Activated naive CD4-positive, alpha-beta T cell treated with anti-CD3 and anti-CD28 coated beads, Interleukin-2, amount 10 ng/mL, durations not matched to agents 7 days and 5 days (primary cell): ENCODE measurements around the gene SLC22A15.

Source experiments
- CTCF ChIA-PET: fragments of 350-600 bp; sonication (Branson Sonifier 250); formaldehyde crosslinking; loops from one replicate; lab custom pipeline; 2021; ENCODE audit warnings: antibody characterized with exemption; lab: Charles Lee
- DNase-seq: peaks from one replicate; pipeline ENCODE4 v3.0.0-alpha.2; 2020
- H3K27ac Mint-ChIP-seq: one replicate; pipeline ENCODE4 v1.8.0; 2021; ENCODE audit warnings: mild to moderate bottlenecking, moderate library complexity, mixed read lengths
- H3K27me3 Mint-ChIP-seq: one replicate; pipeline ENCODE4 v1.8.0; 2021; ENCODE audit warnings: mild to moderate bottlenecking, mixed read lengths
- H3K36me3 Mint-ChIP-seq: one replicate; pipeline ENCODE4 v1.8.0; 2021; ENCODE audit warnings: mixed read lengths
- H3K4me1 Mint-ChIP-seq: one replicate; pipeline ENCODE4 v1.8.0; 2021; ENCODE audit warnings: mixed read lengths
- H3K4me3 Mint-ChIP-seq: one replicate; pipeline ENCODE4 v1.8.0; 2021; ENCODE audit warnings: mild to moderate bottlenecking, moderate library complexity, mixed read lengths
- H3K9me3 Mint-ChIP-seq: one replicate; pipeline ENCODE4 v1.8.0; 2021; ENCODE audit warnings: mixed read lengths

SLC22A15 gene

GRCh38 chr1:116111524-116112021, 135.3 kb downstream of the SLC22A15 start:
- no peak for DNase-seq
- H3K27ac Mint-ChIP-seq, result no peak overlapping the region
- CTCF ChIA-PET, result no interaction called here
- H3K4me3 Mint-ChIP-seq, result no peak overlapping the region
- H3K9me3 Mint-ChIP-seq, result no peaks in the 10 kb centered on the region
- no peaks in the 10 kb centered on the region for H3K4me1 Mint-ChIP-seq
- peaks cover 3% of the 10 kb centered on the region for H3K27me3 Mint-ChIP-seq
- no peaks in the 10 kb centered on the region for H3K36me3 Mint-ChIP-seq

GRCh38 chr1:116112388-116113140, 136.3 kb downstream of the SLC22A15 start:
- no peak for DNase-seq
- CTCF ChIA-PET, result no interaction called here
- H3K27me3 Mint-ChIP-seq, result peaks cover 3% of the 10 kb centered on the region
- H3K4me3 Mint-ChIP-seq, result no peak overlapping the region
- no peak overlapping the region for H3K27ac Mint-ChIP-seq
- H3K9me3 Mint-ChIP-seq, result no peaks in the 10 kb centered on the region
- no peaks in the 10 kb centered on the region for H3K4me1 Mint-ChIP-seq
- H3K36me3 Mint-ChIP-seq, result no peaks in the 10 kb centered on the region

GRCh38 chr1:116113615-116114014, 137.3 kb downstream of the SLC22A15 start:
- CTCF ChIA-PET, result no interaction called here
- Mint-ChIP-seq H3K9me3 (no peaks in the 10 kb centered on the region), H3K27ac (no peak overlapping the region), H3K27me3 (peaks cover 3% of the 10 kb centered on the region), H3K4me3 (no peak overlapping the region), H3K36me3 (no peaks in the 10 kb centered on the region), H3K4me1 (no peaks in the 10 kb centered on the region)
- no peak for DNase-seq

GRCh38 chr1:116115476-116116439, 139.4 kb downstream of the SLC22A15 start:
- DNase-seq, result no peak
- CTCF ChIA-PET, result no interaction called here
- H3K27me3 Mint-ChIP-seq, result peaks cover 9% of the 10 kb centered on the region
- H3K27ac Mint-ChIP-seq, result no peak overlapping the region
- no peaks in the 10 kb centered on the region for H3K36me3 Mint-ChIP-seq
- no peaks in the 10 kb centered on the region for H3K9me3 Mint-ChIP-seq
- H3K4me3 Mint-ChIP-seq, result no peak overlapping the region
- no peaks in the 10 kb centered on the region for H3K4me1 Mint-ChIP-seq

GRCh38 chr1:116118471-116118870, 142.2 kb downstream of the SLC22A15 start:
- CTCF ChIA-PET, result no interaction called here

More at GRCh38 chr1:116118471-116118870, 142.2 kb downstream of the SLC22A15 start:
- Mint-ChIP-seq H3K9me3 (no peaks in the 10 kb centered on the region), H3K4me1 (no peaks in the 10 kb centered on the region), H3K27ac (no peak overlapping the region), H3K36me3 (no peaks in the 10 kb centered on the region), H3K27me3 (peaks cover 19% of the 10 kb centered on the region), H3K4me3 (no peak overlapping the region)
- no peak for DNase-seq
